Measurements from ENCODE around the gene TRIM56.
A peak's percentile ranks its signal among the peaks of the same experiment; 100 is the strongest.
"Not testable (repeated sequence)": the region's sequence is repeated elsewhere in the genome, so short reads cannot be mapped to it uniquely, and the experiment has no call there.

TRIM56 gene

GRCh38 chr7:101112233-101112632, 27.0 kb downstream of the TRIM56 start:
- no peak for DNase-seq (ENCODE audit: low read depth in 2 of 2, low spot score in 1 of 2)

GRCh38 chr7:101113140-101113539, 27.9 kb downstream of the TRIM56 start:
- DNase-seq (ENCODE audit: low read depth in 2 of 2, low spot score in 1 of 2), result not testable (repeated sequence)

DNA sequence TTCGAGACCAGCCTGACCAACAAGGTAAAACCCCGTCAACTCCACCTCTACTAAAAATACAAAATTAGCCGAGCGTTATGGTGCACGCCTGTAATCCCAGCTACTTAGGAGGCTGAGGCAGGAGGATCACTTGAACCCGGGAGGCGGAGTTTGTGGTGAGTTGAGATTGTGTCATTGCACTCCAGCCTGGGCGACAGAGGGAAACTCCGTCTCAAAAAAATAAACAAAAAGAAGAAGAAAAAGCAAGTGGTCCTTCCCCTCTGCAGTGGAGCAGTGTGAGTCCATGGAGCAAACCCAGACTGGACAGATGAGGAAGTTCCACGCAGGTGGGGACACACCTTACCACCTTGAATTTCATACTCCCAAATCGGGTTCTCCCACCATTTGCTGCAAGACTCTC, 28.6 kb downstream of the TRIM56 start:
- DNase-seq (ENCODE audit: low read depth in 2 of 2, low spot score in 1 of 2), result no peak

- DNase-seq (ENCODE audit: low read depth in 2 of 2, low spot score in 1 of 2), result no peak
Observed at GRCh38 chr7:101114492-101114891, 29.2 kb downstream of the TRIM56 start.

- DNase-seq (ENCODE audit: low read depth in 2 of 2, low spot score in 1 of 2), result no peak
Observed at GRCh38 chr7:101115215-101115614, 29.9 kb downstream of the TRIM56 start.

DNA sequence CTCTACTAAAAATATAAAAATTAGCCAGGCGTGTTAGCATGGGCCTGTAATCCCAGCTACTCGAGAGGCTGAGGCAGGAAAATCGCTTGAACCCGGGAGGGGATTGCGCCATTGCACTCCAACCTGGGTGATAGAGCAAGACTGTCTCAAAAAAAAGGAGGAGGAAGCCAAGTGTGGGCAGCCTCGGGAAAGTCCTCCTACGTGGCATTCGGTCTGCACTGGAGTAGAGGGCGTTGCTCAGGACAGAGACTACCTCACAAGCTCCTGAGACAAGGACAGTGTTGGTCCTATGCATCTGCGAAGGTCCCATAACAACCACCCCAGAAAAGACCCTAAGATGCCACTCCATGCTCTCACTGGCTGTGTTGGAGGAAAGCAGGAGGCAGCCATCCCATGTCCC, 31.6 kb downstream of the TRIM56 start:
- no peak for DNase-seq (ENCODE audit: low read depth in 2 of 2, low spot score in 1 of 2)

DNA sequence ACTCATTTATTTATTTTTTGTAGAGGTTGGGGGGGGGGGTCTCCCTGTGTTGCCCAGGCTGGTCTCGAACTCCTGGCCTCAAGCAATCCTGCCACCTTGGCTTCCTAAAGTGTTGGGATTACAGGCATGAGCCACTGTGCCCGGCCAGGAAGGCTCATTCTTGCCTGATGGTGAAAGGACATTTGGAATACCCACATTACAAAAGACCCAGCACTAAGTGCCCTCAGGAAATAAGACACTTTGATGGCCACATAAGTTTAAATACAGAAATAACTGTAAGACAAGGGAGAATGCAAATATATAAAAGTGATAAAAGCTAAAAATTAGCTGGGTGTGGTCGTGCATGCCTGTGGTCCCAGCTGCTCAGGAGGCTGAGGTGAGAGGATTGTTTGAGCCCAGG, 33.6 kb downstream of the TRIM56 start:
- DNase-seq (ENCODE audit: low read depth in 2 of 2, low spot score in 1 of 2), result no peak

DNA sequence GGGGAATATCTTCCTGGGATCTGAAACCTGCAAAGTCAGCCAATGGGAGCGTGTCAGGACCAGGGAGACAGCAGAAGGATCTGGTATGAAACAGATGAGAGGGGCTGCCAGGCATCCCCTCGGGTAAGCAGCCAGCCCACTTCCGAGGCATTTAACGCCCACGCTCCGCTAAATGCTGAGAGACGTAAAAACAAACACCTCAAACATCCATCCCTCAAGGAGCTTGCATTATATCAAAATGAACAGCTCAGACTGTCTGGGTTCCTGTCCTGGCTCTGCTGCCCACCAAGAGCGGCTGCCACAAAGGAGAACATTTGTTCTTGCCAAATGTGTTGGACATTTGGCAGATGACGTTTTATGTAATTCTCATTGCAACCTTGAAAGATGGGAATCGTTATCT, 34.6 kb downstream of the TRIM56 start:
- no peak for DNase-seq (ENCODE audit: low read depth in 2 of 2, low spot score in 1 of 2)

DNA sequence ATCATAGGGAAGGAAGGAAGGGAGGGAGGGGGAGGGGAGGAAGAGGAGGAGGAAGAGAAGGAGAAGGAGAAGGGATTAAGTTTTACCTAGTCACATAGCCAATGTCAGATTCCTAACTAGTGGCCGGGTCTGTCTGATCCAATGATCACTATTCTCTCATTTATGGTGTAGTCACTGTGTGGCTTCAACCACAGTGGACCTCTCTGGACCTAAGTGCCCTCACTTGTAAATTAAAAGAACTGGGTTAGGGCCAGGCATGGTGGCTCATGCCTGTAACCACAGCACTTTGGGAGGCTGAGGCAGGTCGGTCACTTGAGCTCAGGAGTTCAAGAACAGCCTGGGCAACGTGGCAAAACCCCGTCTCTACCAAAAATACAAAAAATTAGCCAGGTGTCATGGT, 35.0 kb downstream of the TRIM56 start:
- no peak for DNase-seq (ENCODE audit: low read depth in 2 of 2, low spot score in 1 of 2)

- not testable (repeated sequence) for DNase-seq (ENCODE audit: low read depth in 2 of 2, low spot score in 1 of 2)
Observed at GRCh38 chr7:101121631-101121990, 36.3 kb downstream of the TRIM56 start.

DNA sequence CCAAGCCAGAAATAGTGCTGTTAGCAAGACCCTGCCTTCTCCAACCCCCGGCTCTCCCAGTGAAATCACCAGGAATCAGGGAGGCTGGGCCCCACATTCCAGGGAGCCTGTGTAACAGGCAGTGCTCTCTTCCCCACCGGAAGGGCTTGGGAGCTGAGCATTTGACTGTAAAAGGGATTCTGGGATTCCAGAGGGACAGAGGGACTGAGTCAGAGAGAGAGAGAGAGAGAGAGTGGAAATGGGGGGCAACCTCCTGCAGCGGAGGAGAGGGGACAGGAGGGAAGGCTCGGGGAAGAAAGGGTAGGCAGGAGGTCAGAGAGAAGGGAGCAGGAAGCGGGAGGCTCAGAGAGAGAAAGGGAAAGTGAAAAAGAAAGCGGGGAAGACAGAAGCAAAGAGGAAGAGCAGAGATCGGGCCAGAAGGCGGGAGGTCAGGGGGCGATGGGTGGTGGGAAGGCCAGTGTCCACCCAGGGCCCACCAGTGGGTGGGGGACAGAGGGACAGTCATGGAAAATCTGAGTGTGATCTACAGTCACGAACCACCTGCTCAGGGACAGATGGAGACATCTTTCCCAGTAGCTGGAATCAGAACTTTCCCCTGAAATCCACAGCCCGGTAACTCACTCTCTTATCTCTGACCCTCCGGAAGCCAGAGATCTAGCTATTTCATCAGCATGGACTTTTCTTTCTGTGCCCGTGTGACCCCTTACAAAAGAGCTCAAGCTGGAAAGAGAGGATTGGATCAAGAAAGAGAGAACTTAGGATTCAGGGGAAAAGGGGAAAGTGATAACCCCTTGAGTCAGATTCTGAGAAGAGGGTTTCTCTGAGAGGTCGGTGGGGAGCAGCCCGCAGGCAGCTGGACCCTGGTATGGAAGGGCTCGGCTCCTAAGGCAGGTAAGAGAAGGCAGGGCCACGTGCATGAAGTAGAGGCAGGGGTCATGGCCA, 37.0 kb downstream of the TRIM56 start:
- no peak for DNase-seq (ENCODE audit: low read depth in 2 of 2, low spot score in 1 of 2)

DNA sequence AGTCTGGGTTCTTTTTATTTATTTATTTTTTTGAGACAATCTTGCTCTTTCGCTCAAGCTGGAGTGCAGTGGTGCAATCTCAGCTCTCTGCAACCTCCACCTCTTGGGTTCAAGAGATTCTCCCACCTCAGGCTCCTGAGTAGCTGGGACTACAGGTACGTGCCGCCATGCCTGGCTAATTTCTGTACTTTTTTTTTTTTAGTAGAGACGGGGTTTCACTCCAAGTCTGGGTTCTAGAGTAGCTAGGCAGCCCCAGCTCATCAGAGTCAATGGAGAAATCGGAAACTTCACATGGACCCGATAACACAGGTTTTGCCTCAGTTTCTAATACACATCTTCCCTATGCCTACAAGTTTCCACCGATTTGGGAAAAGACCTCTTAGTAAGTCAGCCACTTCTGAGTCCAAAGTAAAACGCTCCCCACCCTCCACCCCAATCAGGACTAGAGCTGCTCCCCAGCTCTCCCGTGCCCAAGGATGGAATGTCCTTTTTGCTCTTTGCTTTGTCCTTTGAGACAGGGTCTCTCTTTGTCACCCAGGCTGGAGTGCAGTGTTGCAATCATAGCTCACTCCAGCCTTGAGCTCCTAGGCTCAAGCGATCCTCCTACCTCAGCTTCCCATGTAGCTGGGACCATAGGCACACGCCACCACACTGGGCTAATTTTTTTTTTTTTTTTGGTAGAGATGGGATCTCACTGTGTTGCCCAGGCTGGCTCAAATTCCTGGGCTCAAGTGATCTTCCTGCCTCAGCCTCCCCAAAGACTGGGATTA, 37.8 kb downstream of the TRIM56 start:
- DNase-seq (ENCODE audit: low read depth in 2 of 2, low spot score in 1 of 2), result no peak

DNA sequence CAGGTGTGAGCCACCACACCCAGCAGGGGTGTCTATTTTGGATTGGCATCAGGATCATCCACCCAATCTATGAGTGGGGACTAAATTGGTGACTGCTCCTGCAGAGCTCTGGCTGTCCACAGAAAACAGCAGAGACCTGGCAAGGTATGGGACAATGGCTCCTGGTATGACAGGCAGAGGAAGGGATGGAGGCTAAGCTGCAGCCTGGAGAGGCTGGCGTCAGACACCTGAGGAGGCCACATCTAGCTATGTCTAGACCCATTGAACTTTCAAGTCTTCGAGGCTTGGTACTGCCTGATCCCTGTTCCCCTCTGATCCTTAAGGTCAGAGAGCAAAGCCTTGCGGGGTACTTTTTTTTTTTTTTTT, 38.4 kb downstream of the TRIM56 start:
- no peak for DNase-seq (ENCODE audit: low read depth in 2 of 2, low spot score in 1 of 2)

- no peak for DNase-seq (ENCODE audit: low read depth in 2 of 2, low spot score in 1 of 2)
Observed at GRCh38 chr7:101124376-101125056, 39.2 kb downstream of the TRIM56 start.

GRCh38 chr7:101125989-101126650, 40.8 kb downstream of the TRIM56 start:
- no peak for DNase-seq (ENCODE audit: low read depth in 2 of 2, low spot score in 1 of 2)

DNA sequence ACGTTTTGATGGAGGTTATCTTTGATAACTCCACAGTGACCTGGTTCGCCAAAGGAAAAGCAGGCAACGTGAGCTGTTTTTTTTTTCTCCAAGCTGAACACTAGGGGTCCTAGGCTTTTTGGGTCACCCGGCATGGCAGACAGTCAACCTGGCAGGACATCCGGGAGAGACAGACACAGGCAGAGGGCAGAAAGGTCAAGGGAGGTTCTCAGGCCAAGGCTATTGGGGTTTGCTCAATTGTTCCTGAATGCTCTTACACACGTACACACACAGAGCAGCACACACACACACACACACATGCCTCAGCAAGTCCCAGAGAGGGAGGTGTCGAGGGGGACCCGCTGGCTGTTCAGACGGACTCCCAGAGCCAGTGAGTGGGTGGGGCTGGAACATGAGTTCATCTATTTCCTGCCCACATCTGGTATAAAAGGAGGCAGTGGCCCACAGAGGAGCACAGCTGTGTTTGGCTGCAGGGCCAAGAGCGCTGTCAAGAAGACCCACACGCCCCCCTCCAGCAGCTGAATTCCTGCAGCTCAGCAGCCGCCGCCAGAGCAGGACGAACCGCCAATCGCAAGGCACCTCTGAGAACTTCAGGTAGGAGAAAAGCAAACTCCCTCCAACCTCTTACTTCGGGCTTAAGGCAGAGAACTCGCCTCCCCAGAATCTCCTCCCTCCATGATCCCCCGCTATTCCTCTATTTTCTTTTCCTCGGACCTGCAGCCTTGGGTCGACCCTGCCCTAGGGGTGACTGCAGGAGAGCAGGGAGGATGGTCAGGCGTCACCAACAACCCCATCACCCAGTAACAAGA, 41.6 kb downstream of the TRIM56 start, which contains the start of gene SERPINE1:
Gene SERPINE1, plus strand, starts transcription at position 454 of the 809 bp plus-strand sequence. CDS start 1,290 bp downstream, outside the sequence.
- peak in 1 of 2 donors; percentile 29 for DNase-seq (ENCODE audit: low read depth in 2 of 2, low spot score in 1 of 2)

DNA sequence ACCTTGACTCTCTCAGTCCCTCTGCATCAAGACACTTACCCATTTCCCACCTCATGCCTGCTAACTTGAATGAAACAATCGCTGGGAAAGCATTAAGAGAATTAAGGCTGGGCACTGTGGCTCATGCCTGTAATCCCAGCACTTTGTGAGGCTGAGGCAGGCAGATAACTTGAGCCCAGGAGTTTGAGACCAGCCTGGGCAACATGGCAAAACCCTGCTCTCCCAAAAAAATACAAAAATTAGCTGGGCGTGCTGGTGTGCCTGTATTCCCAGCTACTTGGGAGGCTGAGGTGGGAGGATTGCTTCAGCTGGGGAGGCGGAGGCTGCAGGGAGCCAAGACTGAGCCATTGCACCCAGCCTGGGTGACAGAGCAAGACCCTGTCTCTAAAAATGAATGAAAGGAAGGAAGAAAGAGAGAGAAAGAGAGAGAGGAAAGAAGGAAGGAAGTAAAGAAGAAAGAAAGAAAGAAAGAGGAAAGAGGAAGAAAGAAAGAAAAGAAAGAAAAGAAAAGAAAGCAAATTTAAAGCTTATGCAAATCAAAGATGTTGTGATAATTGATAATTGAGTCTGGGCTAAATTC, 42.3 kb downstream of the TRIM56 start:
- DNase-seq (ENCODE audit: low read depth in 2 of 2, low spot score in 1 of 2), result no peak

- DNase-seq (ENCODE audit: low read depth in 2 of 2, low spot score in 1 of 2), result no peak
Observed at GRCh38 chr7:101128040-101128834, 43.0 kb downstream of the TRIM56 start.

GRCh38 chr7:101129603-101130117, 44.4 kb downstream of the TRIM56 start:
- DNase-seq (ENCODE audit: low read depth in 2 of 2, low spot score in 1 of 2), result no peak

Measured in stimulated activated CD8-positive, alpha-beta memory T cell treated with anti-CD3 and anti-CD28 coated beads, Interleukin-4, amount 100 ng/mL, for 1 hour (primary cell).